ENCODE measurements around the gene MISP. TPM values are rescaled to one million over a fixed set of nuclear protein-coding genes. Genes with fewer than 3 reads are reported as not detected.
A peak's percentile ranks its signal among the peaks of the same experiment; 100 is the strongest.

Gene MISP
- total and polyA plus RNA-seq, 9 of the 15 experiments (the other 6 are each of a cell fraction or from before 2014, with no cell fraction given): 0.04 to 0.29 (median 0.05) TPM; not detected in 5

DNA sequence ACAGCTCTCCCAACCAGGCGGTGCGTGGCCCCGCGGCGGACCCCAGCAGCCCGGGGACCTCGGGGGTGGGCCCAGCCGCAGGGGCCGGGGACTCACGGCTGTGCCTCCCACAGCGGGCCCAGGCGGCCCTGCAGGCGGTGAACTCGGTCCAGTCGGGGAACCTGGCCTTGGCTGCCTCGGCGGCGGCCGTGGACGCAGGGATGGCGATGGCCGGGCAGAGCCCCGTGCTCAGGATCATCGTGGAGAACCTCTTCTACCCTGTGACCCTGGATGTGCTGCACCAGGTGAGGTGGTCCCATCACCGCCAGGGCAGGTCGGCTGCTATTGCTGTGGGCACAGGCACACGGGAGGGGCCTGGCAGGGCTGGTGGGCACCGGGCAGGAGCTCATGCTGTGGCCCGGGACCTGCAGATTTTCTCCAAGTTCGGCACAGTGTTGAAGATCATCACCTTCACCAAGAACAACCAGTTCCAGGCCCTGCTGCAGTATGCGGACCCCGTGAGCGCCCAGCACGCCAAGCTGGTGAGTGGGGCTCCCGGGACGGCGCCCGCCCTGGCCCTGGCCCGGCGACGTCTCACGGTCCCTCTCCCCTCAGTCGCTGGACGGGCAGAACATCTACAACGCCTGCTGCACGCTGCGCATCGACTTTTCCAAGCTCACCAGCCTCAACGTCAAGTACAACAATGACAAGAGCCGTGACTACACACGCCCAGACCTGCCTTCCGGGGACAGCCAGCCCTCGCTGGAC lies 53.7 kb downstream of the MISP start:
- in situ Hi-C loops (cut with MboI) (no loop called here), intact Hi-C loops (cut with micrococcal nuclease) (no loop called here)
- no TSS peak for BruUV-seq (replicated peaks)
- no peak overlapping the region for H3K4me2 ChIP-seq (ENCODE audit: insufficient read depth, low read length)
- H3K27me3 ChIP-seq (ENCODE audit: control insufficient read depth in 2 of 2, insufficient read depth in 2 of 2, low read length in 2 of 2): no peaks in the 10 kb centered on the region
- no peak overlapping the region for H2AFZ ChIP-seq (ENCODE audit: low read depth, low read length)
- no peaks in the 10 kb centered on the region; the same call in 1 of the 2 replicates for H3K9me3 ChIP-seq (replicated peaks; ENCODE audit: control insufficient read depth, insufficient read depth, low read depth, low read length)
- DNase-seq (ENCODE audit: extremely low read depth in 1 of 4, low spot score in 3 of 4) (peak in 1 of 4 experiments; percentile 29), FAIRE-seq (no peak), ATAC-seq (no peak)
- peaks cover 16% of the 10 kb centered on the region for H3K9me1 ChIP-seq (ENCODE audit: control insufficient read depth, insufficient read depth, low read length)
- H3K9ac ChIP-seq (ENCODE audit: insufficient read depth in 1 of 2, low read depth in 2 of 2, low read length in 2 of 2): no peak overlapping the region; a peak in 1 of 4 replicates
- H3K4me3 ChIP-seq: no peak overlapping the region
- 90% methylated on average over 25 of the region's 53 CpGs for WGBS (ENCODE audit: insufficient coverage, low coverage, missing lambda C conversion rate)
- TF ChIP-seq POLR2AphosphoS5 (IDR thresholded peaks at IDR 0.05; ENCODE audit: control insufficient read depth, insufficient read depth, low read depth, low read length): peak; percentile 18; the same call in 1 of the 2 replicates
- TF ChIP-seq PRPF4 (IDR thresholded peaks at IDR 0.05; ENCODE audit: insufficient read depth, low read depth, low read length, poor library complexity, severe bottlenecking): peak; percentile 30
- TF ChIP-seq RBFOX2 (IDR thresholded peaks at IDR 0.05; ENCODE audit: low read depth, low read length): peak; percentile 58
- TF ChIP-seq POLR2A (conservative IDR thresholded peaks at IDR 0.05): 0 out of 2 replicates have a peak, but pooled peaks have one; percentile 25
- TF ChIP-seq, protein P1, sequence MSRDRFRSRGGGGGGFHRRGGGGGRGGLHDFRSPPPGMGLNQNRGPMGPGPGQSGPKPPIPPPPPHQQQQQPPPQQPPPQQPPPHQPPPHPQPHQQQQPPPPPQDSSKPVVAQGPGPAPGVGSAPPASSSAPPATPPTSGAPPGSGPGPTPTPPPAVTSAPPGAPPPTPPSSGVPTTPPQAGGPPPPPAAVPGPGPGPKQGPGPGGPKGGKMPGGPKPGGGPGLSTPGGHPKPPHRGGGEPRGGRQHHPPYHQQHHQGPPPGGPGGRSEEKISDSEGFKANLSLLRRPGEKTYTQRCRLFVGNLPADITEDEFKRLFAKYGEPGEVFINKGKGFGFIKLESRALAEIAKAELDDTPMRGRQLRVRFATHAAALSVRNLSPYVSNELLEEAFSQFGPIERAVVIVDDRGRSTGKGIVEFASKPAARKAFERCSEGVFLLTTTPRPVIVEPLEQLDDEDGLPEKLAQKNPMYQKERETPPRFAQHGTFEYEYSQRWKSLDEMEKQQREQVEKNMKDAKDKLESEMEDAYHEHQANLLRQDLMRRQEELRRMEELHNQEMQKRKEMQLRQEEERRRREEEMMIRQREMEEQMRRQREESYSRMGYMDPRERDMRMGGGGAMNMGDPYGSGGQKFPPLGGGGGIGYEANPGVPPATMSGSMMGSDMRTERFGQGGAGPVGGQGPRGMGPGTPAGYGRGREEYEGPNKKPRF (IDR thresholded peaks at IDR 0.05; ENCODE audit: low read depth, low read length): no peak
- TF ChIP-seq, protein P2, sequence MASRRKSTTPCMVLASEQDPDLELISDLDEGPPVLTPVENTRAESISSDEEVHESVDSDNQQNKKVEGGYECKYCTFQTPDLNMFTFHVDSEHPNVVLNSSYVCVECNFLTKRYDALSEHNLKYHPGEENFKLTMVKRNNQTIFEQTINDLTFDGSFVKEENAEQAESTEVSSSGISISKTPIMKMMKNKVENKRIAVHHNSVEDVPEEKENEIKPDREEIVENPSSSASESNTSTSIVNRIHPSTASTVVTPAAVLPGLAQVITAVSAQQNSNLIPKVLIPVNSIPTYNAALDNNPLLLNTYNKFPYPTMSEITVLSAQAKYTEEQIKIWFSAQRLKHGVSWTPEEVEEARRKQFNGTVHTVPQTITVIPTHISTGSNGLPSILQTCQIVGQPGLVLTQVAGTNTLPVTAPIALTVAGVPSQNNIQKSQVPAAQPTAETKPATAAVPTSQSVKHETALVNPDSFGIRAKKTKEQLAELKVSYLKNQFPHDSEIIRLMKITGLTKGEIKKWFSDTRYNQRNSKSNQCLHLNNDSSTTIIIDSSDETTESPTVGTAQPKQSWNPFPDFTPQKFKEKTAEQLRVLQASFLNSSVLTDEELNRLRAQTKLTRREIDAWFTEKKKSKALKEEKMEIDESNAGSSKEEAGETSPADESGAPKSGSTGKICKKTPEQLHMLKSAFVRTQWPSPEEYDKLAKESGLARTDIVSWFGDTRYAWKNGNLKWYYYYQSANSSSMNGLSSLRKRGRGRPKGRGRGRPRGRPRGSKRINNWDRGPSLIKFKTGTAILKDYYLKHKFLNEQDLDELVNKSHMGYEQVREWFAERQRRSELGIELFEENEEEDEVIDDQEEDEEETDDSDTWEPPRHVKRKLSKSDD (conservative IDR thresholded peaks at IDR 0.05; ENCODE audit: low read length): no peak
- 0 out of 2 replicates have a peak, but pooled peaks have one; percentile 13 for TF ChIP-seq SAFB (IDR thresholded peaks at IDR 0.05; ENCODE audit: borderline replicate concordance, low read depth, low read length)
- peak; percentile 27; the same call in 1 of the 2 replicates for TF ChIP-seq SUPT5H (IDR thresholded peaks at IDR 0.05)
- peak; percentile 62 for TF ChIP-seq FIP1L1 (IDR thresholded peaks at IDR 0.05; ENCODE audit: low read depth, low read length, poor library complexity, severe bottlenecking)
- TF ChIP-seq POLR2G (IDR thresholded peaks at IDR 0.05; ENCODE audit: low read depth, low read length): peak; percentile 67
- H3K27ac ChIP-seq (ENCODE audit: extremely low read depth, low read depth, low read length): no peak overlapping the region
- H3K4me1 ChIP-seq (replicated peaks in 1 of 2; ENCODE audit: control insufficient read depth in 2 of 2, insufficient read depth in 2 of 2, low read length in 2 of 2): peaks cover 19 to 70% of the 10 kb centered on the region in 2 experiments
- H3K36me3 ChIP-seq (ENCODE audit: control insufficient read depth, insufficient read depth, low read length): peaks cover 100% of the 10 kb centered on the region
- H3K79me2 ChIP-seq (ENCODE audit: control insufficient read depth, insufficient read depth, low read length): peaks cover 92% of the 10 kb centered on the region
- peaks cover 50% of the 10 kb centered on the region for H4K20me1 ChIP-seq (replicated peaks; ENCODE audit: control insufficient read depth, insufficient read depth, low read length)
- CTCF ChIA-PET (ENCODE audit: low intra/inter-chr PET ratio): no interaction called here
- POLR2A ChIA-PET: interaction anchor here (0.8 to 1.4 kb wide), 2 partner anchors 10 to 31 kb away, joined by 3 to 4 read pairs; no protein-coding TSS in a partner anchor
